ENCODE measurements around the gene ZMIZ1. TPM values are rescaled to one million over a fixed set of nuclear protein-coding genes. Genes with fewer than 3 reads are reported as not detected.

ZMIZ1 gene
- total RNA-seq, 1 experiment from 2014 or later: 22.3 TPM

GRCh38 chr10:79241629-79241989, 172.8 kb downstream of the ZMIZ1 start:
- Histone ChIP-seq H3K4me3 (no peak overlapping the region), H3K27ac (no peak overlapping the region), H3K36me3 (peaks cover 32% of the 10 kb centered on the region), H3K9me3 (replicated peaks) (no peaks in the 10 kb centered on the region), H3K27me3 (replicated peaks) (no peaks in the 10 kb centered on the region), H3K4me1 (replicated peaks) (peaks cover 64% of the 10 kb centered on the region)
- DNase-seq (ENCODE audit: low read depth in 1 of 2, low spot score in 2 of 2): no peak

GRCh38 chr10:79241990-79242619, 173.3 kb downstream of the ZMIZ1 start:
- Histone ChIP-seq H3K27me3 (replicated peaks) (no peaks in the 10 kb centered on the region), H3K4me3 (no peak overlapping the region), H3K4me1 (replicated peaks) (peaks cover 63% of the 10 kb centered on the region), H3K36me3 (peaks cover 36% of the 10 kb centered on the region), H3K9me3 (replicated peaks) (no peaks in the 10 kb centered on the region), H3K27ac (no peak overlapping the region)
- DNase-seq (ENCODE audit: low read depth in 1 of 2, low spot score in 2 of 2): no peak

GRCh38 chr10:79242620-79243152, 173.9 kb downstream of the ZMIZ1 start:
- peaks cover 57% of the 10 kb centered on the region for H3K4me1 ChIP-seq (replicated peaks)
- no peak overlapping the region for H3K4me3 ChIP-seq
- H3K36me3 ChIP-seq: peaks cover 30% of the 10 kb centered on the region
- H3K9me3 ChIP-seq (replicated peaks): no peaks in the 10 kb centered on the region
- H3K27ac ChIP-seq: no peak overlapping the region
- DNase-seq (ENCODE audit: low read depth in 1 of 2, low spot score in 2 of 2): no peak
- H3K27me3 ChIP-seq (replicated peaks): no peaks in the 10 kb centered on the region

- Histone ChIP-seq H3K4me1 (replicated peaks) (peaks cover 50% of the 10 kb centered on the region), H3K27me3 (replicated peaks) (no peaks in the 10 kb centered on the region), H3K27ac (no peak overlapping the region), H3K4me3 (no peak overlapping the region), H3K36me3 (peaks cover 27% of the 10 kb centered on the region), H3K9me3 (replicated peaks) (no peaks in the 10 kb centered on the region)
- no peak for DNase-seq (ENCODE audit: low read depth in 1 of 2, low spot score in 2 of 2)
Measured at GRCh38 chr10:79243181-79244067, 174.7 kb downstream of the ZMIZ1 start.

GRCh38 chr10:79244068-79244442, 175.3 kb downstream of the ZMIZ1 start:
- DNase-seq (ENCODE audit: low read depth in 1 of 2, low spot score in 2 of 2): no peak
- peaks cover 27% of the 10 kb centered on the region for H3K36me3 ChIP-seq
- no peaks in the 10 kb centered on the region for H3K27me3 ChIP-seq (replicated peaks)
- no peak overlapping the region for H3K27ac ChIP-seq
- H3K9me3 ChIP-seq (replicated peaks): no peaks in the 10 kb centered on the region
- H3K4me3 ChIP-seq: no peak overlapping the region
- peaks cover 43% of the 10 kb centered on the region for H3K4me1 ChIP-seq (replicated peaks)

GRCh38 chr10:79244841-79245504, 176.2 kb downstream of the ZMIZ1 start:
- H3K4me3 ChIP-seq: no peak overlapping the region
- H3K36me3 ChIP-seq: peaks cover 29% of the 10 kb centered on the region
- no peak for DNase-seq (ENCODE audit: low read depth in 1 of 2, low spot score in 2 of 2)
- no peaks in the 10 kb centered on the region for H3K9me3 ChIP-seq (replicated peaks)
- H3K27me3 ChIP-seq (replicated peaks): no peaks in the 10 kb centered on the region
- H3K27ac ChIP-seq: no peak overlapping the region
- H3K4me1 ChIP-seq (replicated peaks): peaks cover 35% of the 10 kb centered on the region

- no peak overlapping the region for H3K4me3 ChIP-seq
- H3K27ac ChIP-seq: no peak overlapping the region
- H3K4me1 ChIP-seq (replicated peaks): peaks cover 28% of the 10 kb centered on the region
- H3K9me3 ChIP-seq (replicated peaks): no peaks in the 10 kb centered on the region
- H3K36me3 ChIP-seq: peaks cover 31% of the 10 kb centered on the region
- DNase-seq (ENCODE audit: low read depth in 1 of 2, low spot score in 2 of 2): no peak
- H3K27me3 ChIP-seq (replicated peaks): no peaks in the 10 kb centered on the region
Measured at GRCh38 chr10:79245539-79246208, 176.9 kb downstream of the ZMIZ1 start.

GRCh38 chr10:79246209-79246581, 177.4 kb downstream of the ZMIZ1 start:
- Histone ChIP-seq H3K4me1 (replicated peaks) (peaks cover 23% of the 10 kb centered on the region), H3K9me3 (replicated peaks) (no peaks in the 10 kb centered on the region), H3K4me3 (no peak overlapping the region), H3K36me3 (peaks cover 31% of the 10 kb centered on the region), H3K27me3 (replicated peaks) (no peaks in the 10 kb centered on the region), H3K27ac (no peak overlapping the region)
- DNase-seq (ENCODE audit: low read depth in 1 of 2, low spot score in 2 of 2): no peak

GRCh38 chr10:79246606-79247275, 178.0 kb downstream of the ZMIZ1 start:
- no peak for DNase-seq (ENCODE audit: low read depth in 1 of 2, low spot score in 2 of 2)
- Histone ChIP-seq H3K9me3 (replicated peaks) (no peaks in the 10 kb centered on the region), H3K4me3 (no peak overlapping the region), H3K27me3 (replicated peaks) (no peaks in the 10 kb centered on the region), H3K27ac (no peak overlapping the region), H3K36me3 (peaks cover 31% of the 10 kb centered on the region), H3K4me1 (replicated peaks) (peaks cover 19% of the 10 kb centered on the region)

GRCh38 chr10:79247373-79248137, 178.8 kb downstream of the ZMIZ1 start:
- Histone ChIP-seq H3K9me3 (replicated peaks) (no peaks in the 10 kb centered on the region), H3K36me3 (peaks cover 34% of the 10 kb centered on the region), H3K27ac (no peak overlapping the region), H3K4me3 (no peak overlapping the region), H3K4me1 (replicated peaks) (peaks cover 19% of the 10 kb centered on the region), H3K27me3 (replicated peaks) (no peaks in the 10 kb centered on the region)
- no peak for DNase-seq (ENCODE audit: low read depth in 1 of 2, low spot score in 2 of 2)

- no peak for DNase-seq (ENCODE audit: low read depth in 1 of 2, low spot score in 2 of 2)
- Histone ChIP-seq H3K27ac (no peak overlapping the region), H3K36me3 (peaks cover 37% of the 10 kb centered on the region), H3K9me3 (replicated peaks) (no peaks in the 10 kb centered on the region), H3K27me3 (replicated peaks) (no peaks in the 10 kb centered on the region), H3K4me3 (no peak overlapping the region), H3K4me1 (replicated peaks) (peaks cover 19% of the 10 kb centered on the region)
Measured at GRCh38 chr10:79248341-79249185, 179.8 kb downstream of the ZMIZ1 start.
